ENCODE measurements around the gene ANAPC2. TPM values are rescaled to one million over a fixed set of nuclear protein-coding genes. Genes with fewer than 3 reads are reported as not detected.

Gene ANAPC2
- total and polyA plus RNA-seq, 2 of the 4 experiments (the other 2 are of a cell fraction): 9.3 to 29.5 TPM

GRCh38 chr9:137127301-137128157, 60.8 kb downstream of the ANAPC2 start:
- no peak overlapping the region for H3K27ac ChIP-seq (ENCODE audit: insufficient read depth, low read length)
- no peak overlapping the region for H3K4ac ChIP-seq (ENCODE audit: low read depth, low read length)
- WGBS, 2 experiments (ENCODE audit: extremely low coverage in 2 of 2, insufficient read length in 1 of 2): 81% methylated on average over 5 of the region's 24 CpGs; no CpG with 5 or more reads in 1 of the 2 experiments
- H2AFZ ChIP-seq (replicated peaks; ENCODE audit: low read length, poor library complexity): no peak overlapping the region
- no peak overlapping the region for H2BK20ac ChIP-seq (ENCODE audit: low read depth, low read length)
- POLR2A ChIA-PET (ENCODE audit: unreplicated experiment): no interaction called here
- H3K14ac ChIP-seq (replicated peaks; ENCODE audit: low read depth, low read length): no peak overlapping the region
- ATAC-seq (ENCODE audit: low read depth) (no peak), DNase-seq (no peak)
- no peak overlapping the region for H2BK120ac ChIP-seq (ENCODE audit: low read depth, low read length)
- H3K79me1 ChIP-seq (ENCODE audit: low read depth in 1 of 2, low read length in 2 of 2): peaks cover 13 to 40% of the 10 kb centered on the region in 2 experiments
- TF ChIP-seq ELK1 (IDR thresholded peaks at IDR 0.05; ENCODE audit: borderline replicate concordance, low read depth, low read length) (no peak), CEBPB (IDR thresholded peaks at IDR 0.05; ENCODE audit: low read depth, low read length) (no peak), NFE2L2 (IDR thresholded peaks at IDR 0.05; ENCODE audit: low read depth, low read length) (no peak), RCOR1 (IDR thresholded peaks at IDR 0.05; ENCODE audit: insufficient replicate concordance, low read length) (no peak), USF2 (IDR thresholded peaks at IDR 0.05; ENCODE audit: low read depth, low read length) (no peak), CTCF (conservative IDR thresholded peaks at IDR 0.05; ENCODE audit: low read depth, low read length) (no peak), SMC3 (IDR thresholded peaks at IDR 0.05; ENCODE audit: low read depth, low read length) (no peak), CHD1 (IDR thresholded peaks at IDR 0.05; ENCODE audit: low read depth, low read length) (no peak), RAD21 (IDR thresholded peaks at IDR 0.05; ENCODE audit: low read length) (no peak), MXI1 (IDR thresholded peaks at IDR 0.05; ENCODE audit: borderline replicate concordance, low read depth, low read length) (no peak), MAFK (IDR thresholded peaks at IDR 0.05; ENCODE audit: low read depth, low read length) (no peak), RFX5 (IDR thresholded peaks at IDR 0.05; ENCODE audit: low read depth, low read length) (no peak), MAZ (IDR thresholded peaks at IDR 0.05; ENCODE audit: borderline replicate concordance, low read depth, low read length) (no peak)
- no peak overlapping the region for H3K4me3 ChIP-seq (ENCODE audit: insufficient read depth, low read depth, low read length)
- H2BK5ac ChIP-seq (ENCODE audit: low read depth, low read length, poor library complexity, severe bottlenecking): no peak overlapping the region
- H3K9me3 ChIP-seq (ENCODE audit: control insufficient read depth, insufficient read depth, low read length): peaks cover 4% of the 10 kb centered on the region; the same call in 1 of the 2 replicates
- H4K8ac ChIP-seq (ENCODE audit: low read depth in 2 of 2, low read length in 2 of 2): no peak overlapping the region
- dilution Hi-C loops (cut with HindIII; ENCODE audit: low sequenced_read_pairs, unreplicated experiment) (no loop called here), in situ Hi-C loops (cut with MboI; ENCODE audit: low sequenced_read_pairs) (no loop called here), intact Hi-C loops (cut with micrococcal nuclease) (no loop called here)
- no peak overlapping the region for H2AK5ac ChIP-seq (ENCODE audit: low read depth, low read length)
- peak overlapping the region; percentile 55 for H2AK9ac ChIP-seq (replicated peaks; ENCODE audit: low read depth, low read length, poor library complexity)
- peaks cover 16% of the 10 kb centered on the region for H3K9me1 ChIP-seq (ENCODE audit: insufficient read depth, low read length)
- no peak overlapping the region for H4K5ac ChIP-seq (ENCODE audit: low read depth, low read length)
- H3K23ac ChIP-seq (ENCODE audit: low read depth, low read length): 0 out of 2 replicates have a peak overlapping the region, but pooled peaks have one; percentile 73
- H4K91ac ChIP-seq (ENCODE audit: insufficient read depth, low read depth, low read length): no peak overlapping the region
- peaks cover 12% of the 10 kb centered on the region; the same call in 1 of the 2 replicates for H3K4me1 ChIP-seq (ENCODE audit: control insufficient read depth, insufficient read depth, low read length)
- H3K27me3 ChIP-seq (ENCODE audit: control insufficient read depth, insufficient read depth, low read length): no peaks in the 10 kb centered on the region
- CTCF ChIA-PET: interaction anchor here (0.6 kb wide), 1 partner anchor 16 kb away, joined by 4 read pairs; no protein-coding TSS in a partner anchor
- no peak overlapping the region for H3K18ac ChIP-seq (ENCODE audit: low read depth, low read length)
- BruUV-seq (replicated peaks): no TSS peak
- H3K9ac ChIP-seq (ENCODE audit: low read depth, low read length): no peak overlapping the region
- H2BK15ac ChIP-seq (ENCODE audit: low read depth, low read length): no peak overlapping the region
- peak overlapping the region; percentile 35; the same call in 1 of the 2 replicates for H3K4me2 ChIP-seq (ENCODE audit: low read depth, low read length)
- no peaks in the 10 kb centered on the region for H3K36me3 ChIP-seq (ENCODE audit: control insufficient read depth, insufficient read depth, low read length)
- peaks cover 8% of the 10 kb centered on the region; the same call in 1 of the 2 replicates for H4K20me1 ChIP-seq (ENCODE audit: insufficient read depth, low read length)
- no peak overlapping the region for H3K56ac ChIP-seq (ENCODE audit: extremely low read depth, insufficient read depth, low read length)
